HG03439 (cell line): Measurements from ENCODE around the gene FRYL.
"Not testable (repeated sequence)": the region's sequence is repeated elsewhere in the genome, so short reads cannot be mapped to it uniquely, and the experiment has no call there.

Experiments used
- ATAC-seq: cut with Tn5 transposase; IDR thresholded peaks from one replicate; pipeline ENCODE4 v1.9.1; 2021; ENCODE audit warnings: mild to moderate bottlenecking, moderate library complexity; ENCODE audit not compliant: unreplicated experiment

Gene FRYL

DNA sequence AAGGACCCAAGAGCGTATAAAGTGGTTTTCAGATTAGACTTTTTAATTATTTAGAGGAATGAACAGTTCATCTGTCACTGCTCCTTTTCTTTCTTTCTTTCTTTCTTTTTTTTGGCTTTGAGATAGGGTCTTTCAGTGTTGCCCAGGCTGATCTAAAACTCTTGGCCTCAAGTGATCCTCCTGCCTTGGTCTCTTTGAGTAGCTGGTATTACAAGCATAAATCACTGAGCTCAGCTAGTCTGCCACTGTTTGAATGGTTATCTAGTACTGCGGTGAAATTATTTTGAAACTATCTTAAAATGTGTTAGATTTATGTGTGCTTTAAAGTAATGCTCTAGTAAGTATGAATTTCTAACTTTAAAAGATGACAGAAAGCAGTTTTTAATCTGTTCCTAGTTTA, 6.5 kb upstream of the FRYL start:
- no peak for ATAC-seq

DNA sequence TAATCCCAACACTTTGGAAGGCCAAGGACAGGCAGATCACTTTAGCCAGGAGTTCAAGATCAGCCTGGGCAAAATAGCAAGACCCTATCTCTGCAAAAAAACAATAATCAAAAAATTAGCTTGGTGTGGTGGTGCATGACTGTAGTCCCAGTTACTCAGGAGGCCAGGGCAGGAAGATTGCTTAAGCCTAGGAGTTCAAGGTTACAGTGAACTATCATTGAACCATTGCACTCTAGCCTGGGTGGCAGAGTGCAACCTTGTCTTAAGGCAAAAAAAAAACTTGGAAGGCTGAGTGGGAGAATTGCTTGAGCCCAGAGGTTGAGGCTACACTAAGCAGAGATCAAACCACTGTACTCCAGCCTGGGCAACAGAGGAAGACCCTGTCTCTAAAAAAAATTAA, 5.2 kb upstream of the FRYL start:
- ATAC-seq = no peak

DNA sequence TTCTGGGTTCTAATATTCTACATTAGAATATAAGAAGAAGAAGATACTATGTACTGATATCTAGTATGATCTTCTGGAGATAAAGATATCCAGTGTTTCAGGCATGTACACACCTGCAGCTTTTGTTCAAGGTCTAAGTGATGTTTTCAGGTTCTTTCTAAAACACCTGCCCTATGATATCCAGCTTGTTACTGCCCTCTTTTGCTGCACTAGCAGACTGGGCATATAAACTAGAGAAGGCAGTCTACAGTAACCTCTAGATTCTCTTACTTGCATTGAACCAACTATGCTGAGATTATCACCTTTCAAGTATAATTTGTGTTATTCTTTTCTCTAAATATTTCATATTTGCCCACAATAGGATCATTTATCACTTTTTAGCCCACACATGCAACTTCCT, 1.9 kb upstream of the FRYL start:
- no peak for ATAC-seq

DNA sequence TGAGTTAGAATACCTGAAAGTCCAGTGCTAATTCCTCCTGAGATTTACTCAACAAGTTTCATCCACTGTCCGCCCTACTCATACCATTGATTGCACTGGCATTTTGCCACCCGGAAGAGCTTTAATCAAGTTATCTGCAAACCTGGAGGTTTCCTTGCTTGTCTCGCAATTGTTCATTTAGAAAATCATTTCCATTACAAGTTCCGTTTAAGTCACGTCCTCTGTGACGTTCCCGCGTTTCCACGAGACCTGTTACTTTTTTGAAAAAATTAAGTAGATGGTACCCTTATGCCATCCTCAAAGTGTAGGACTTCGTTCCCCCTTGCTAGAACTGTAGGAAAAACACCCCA, 761 bp upstream of the FRYL start:
- no peak for ATAC-seq

DNA sequence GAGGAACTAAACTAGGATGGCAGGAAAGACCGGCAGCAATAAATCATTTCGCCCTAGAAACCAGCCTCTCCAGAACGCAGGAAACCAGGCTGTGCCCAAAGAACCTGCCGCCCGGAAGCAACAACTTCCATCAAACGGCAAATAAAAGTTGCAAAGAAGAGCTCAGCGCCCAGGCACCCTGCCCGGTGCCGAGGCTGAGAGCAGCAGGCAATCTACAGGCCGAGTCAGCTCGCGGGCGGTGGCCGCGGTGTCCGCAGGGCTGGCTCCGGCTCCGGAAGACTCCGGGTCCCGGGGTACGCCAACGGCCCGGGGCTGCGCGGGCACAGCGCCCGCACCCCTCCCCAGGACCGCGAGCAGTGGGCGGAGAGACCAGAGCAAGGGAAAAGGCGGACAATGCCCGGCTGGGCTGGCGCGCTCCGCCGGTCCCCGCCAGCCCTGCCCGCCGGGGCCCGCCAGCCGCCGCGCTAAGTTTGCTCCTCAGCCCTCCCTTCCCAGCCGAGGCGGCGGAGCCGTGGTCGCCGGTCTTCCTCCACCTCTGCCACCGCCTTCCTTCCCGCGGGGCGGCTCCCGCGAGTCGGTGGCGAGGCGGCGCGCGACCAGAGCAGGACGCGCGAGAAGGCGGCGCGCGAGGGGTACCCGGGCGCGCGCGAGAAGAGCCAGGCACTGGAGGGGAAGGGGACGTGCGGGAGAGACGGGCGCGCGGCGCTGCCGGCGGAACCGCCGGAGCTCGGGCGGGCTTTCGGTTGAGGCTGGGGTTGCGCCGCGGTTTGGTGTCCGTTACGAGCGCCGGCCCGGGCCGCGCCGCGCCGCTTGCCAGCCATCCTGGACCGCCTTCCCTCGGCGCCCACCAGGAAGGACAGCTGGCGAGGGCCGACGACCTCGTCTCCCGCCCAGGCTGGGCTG, 733 bp downstream of the FRYL start:
- peak; percentile 35 for ATAC-seq

DNA sequence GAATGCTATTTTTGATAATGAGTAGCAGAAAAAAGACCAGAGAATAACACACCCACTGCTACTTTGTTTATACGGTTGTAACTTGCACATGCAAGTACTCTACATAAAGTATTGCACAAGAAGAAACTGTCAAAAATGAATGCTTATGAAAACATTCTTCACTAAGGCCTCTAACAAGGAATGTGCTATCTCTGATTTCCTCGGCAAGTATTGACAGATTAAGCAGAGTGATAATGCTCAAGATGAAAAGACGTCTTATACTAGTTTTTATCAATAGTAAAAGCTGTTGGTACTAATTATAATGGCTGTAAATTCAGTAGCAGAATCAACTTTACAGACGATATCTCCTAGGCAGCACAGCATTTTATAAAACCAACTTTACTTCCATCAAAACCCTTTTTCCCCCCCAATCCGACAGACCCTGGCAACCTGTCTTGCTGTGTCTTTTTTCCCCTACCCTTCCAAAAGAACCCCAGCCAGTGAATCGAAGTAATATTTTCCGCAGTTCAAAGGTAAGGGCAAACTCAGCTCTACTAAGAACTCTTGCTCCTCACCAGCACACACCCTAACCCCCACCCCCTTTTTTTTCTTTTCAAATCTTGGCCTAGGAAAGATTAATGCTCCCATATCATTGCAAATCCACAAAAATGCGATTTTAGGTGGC, 1.5 kb downstream of the FRYL start:
- ATAC-seq = no peak

DNA sequence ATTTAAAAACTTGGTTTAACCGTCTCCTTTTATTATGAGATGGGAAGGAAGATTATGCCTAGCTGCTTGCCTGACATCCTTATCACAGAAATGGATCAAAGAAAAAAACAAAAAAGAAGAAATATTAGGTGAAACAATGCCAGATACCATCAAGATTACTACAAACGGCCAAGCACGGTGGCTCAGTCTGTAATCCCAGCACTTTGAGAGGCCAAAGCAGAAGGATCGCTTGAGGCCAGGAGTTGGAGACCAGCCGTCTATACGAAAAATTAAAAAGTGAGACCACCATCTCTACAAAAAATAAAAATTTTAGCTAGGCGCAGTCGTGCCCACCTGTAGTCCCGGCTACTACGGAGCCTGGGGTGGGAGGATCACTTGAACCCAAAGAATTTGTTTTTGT, 2.3 kb downstream of the FRYL start:
- ATAC-seq = no peak

DNA sequence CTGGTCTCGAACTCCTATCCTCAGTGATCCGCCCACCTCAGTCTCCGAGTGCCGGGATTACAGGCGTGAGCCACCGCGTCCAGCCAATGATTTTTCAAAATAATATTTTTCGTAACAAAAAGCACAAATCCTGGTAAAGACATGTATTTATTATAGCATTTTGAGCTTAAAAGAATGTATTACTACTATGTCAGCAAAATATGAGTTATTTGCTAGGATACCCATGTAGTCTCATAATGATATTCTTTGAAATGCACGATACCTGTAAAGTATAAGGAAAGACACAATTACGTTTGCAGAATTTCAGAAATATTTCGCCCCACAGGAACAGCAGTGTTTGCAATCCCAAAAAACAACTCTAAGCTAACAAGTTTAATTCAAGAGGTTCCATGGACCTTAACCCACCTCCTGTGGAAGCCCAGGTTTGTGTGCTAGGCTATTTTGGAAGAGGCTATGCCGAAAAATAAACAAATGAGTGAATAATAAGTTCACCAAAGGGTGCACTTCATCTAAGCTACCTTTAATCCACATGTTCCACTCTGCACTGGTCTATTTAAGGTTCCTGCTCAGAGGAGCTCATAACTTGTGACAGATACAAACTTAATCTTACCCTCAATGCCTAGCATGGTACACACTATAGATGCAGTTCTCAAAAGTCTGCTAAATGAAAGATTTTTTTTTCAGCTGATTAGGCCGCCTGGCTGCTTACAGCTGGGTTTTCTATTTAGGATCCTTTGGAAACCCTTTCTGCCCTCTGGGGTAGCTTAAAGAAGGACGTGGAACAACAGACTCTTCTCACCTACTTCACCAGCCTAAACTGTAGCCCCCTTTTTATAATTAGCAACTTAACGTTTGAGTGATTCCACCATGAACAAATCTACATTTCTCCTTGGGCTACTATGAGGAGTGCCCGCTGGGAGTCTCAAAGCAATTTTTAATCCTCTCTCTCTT, 5.0 kb downstream of the FRYL start:
- ATAC-seq = no peak

DNA sequence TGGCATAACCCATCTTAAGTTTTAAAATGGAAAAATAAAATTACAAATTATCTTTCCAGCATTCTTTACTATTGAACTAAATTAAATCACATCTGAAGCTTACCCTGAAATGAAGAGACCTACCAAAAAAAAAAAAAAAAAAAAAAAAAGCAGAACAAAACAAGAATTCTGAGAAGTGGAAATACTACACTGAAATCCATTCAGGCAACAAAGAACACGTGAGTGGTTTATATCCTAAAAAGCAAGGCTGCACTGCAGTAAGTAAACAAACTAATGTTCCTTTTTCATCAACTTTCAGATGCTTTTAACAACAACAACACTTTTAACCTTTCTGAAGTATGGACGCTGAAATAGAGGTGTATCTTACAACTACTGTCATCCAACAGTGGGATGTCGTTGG, 7.5 kb downstream of the FRYL start:
- ATAC-seq = no peak

DNA sequence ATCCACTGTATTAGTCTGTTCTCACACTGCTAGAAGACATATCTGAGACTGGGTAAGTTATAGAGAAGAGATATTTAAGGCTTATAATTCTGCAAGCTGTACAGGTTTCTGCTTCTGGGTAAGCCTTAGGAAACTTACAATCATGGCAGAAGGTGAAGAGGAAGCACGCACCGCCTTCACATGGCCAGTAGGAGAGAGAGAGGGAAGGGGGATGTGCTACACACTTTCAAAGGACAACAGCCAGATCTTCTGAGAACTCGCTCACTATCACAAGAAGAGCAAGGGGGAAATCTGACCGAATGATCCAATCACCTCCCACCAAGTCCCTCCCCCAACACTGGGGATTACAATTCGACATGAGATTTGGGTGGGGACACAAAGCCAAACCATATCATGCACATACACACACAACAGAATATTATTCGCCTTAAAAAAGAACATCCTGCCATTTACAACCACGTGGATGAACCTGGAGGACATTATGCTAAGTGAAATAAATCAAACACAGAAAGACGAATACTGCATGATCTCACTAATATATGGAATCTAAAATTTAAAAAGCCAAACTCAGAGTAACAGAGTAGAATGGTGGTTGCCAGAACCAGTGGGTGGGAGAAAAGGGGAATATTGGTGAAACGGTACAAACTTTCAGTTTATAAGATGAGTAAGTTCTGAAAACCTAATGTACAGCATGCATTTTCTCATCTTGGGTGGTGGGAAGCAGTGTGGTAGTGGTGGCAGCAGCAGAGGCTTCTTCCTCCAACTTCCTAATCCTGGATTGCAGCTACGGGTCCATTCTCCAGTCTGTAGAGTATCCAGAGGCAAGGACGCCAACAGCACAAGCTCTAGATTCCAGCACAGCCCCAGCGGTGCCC, 12.8 kb downstream of the FRYL start:
- ATAC-seq = no peak

DNA sequence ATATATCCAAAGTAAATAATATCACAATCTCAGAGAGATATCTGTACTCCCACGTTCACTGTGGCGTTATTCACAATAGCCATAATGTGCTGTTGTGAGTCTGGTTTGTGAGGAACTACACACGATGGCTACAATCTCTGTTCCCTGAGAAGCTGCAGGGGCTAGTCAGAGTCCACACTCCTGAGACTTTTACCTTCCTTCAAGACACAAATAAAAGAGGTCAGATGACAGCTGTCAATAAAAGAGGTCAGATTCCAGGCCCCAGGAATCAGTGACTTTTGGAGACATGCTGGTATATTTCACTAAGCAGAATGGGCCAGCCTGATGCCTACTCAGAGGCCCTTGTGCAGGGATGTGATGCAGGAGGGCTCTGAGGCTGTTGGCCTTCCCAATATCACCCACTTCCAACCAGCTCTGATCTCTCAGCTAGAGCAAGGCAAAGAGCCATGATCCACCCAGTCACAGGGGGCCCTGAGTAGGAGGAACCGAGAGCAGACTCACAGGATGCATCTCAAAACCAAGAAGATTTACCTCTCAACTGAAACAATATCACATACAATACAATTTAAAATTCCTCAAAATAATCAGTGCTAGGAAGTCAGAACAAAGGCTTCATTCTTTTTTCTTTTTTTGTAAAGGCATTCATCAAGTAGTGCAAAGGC, 13.8 kb downstream of the FRYL start:
- ATAC-seq = no peak

DNA sequence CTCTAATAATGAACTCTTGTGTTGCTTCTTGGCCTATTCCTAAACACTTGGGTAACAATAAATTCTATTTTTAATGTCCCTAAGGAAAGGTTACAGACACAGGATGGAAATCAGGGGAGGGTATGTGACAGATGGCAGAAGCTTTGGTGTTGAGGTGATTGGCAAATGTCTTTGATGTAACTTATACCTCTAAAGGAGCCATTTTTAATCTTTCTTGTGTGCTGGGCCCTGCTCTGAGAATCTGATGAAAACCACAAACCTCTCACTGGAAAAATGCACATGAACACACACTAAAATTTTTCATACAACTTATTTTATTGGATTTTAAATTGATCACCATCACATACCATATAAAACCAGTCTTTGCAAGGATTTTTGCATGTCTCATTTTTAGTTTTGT, 17.7 kb downstream of the FRYL start:
- no peak for ATAC-seq

DNA sequence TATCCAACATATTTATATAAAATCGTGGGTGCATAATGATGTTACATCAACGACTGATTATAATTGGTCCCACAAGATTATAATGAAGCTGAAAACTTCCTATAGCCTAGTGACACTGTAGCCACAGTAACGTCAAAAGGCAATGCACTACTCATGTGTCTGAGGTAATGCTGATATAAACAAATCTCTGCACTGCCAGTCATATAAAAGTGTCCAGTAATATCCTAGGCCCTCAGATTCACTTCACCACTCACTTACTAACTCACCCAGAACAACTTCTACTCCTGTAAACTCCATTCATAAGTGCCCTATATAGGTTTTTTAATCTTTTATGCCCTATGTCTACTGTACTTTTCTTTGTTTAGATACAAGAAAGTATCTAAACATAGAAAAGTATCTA, 18.8 kb downstream of the FRYL start:
- ATAC-seq = no peak

DNA sequence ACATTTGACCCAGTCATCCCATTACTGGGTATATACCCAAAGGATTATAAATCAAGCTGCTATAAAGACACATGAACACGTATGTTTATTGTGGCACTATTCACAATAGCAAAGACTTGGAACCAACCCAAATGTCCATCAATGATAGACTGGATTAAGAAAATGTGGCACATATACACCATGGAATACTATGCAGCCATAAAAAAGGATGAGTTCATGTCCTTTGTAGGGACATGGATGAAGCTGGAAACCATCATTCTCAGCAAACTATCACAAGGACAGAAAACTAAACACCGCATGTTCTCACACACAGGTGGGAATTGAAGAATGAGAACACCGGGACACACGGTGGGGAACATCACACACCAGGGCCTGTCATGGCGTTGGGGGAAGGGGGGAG, 21.4 kb downstream of the FRYL start:
- not testable (repeated sequence) for ATAC-seq

DNA sequence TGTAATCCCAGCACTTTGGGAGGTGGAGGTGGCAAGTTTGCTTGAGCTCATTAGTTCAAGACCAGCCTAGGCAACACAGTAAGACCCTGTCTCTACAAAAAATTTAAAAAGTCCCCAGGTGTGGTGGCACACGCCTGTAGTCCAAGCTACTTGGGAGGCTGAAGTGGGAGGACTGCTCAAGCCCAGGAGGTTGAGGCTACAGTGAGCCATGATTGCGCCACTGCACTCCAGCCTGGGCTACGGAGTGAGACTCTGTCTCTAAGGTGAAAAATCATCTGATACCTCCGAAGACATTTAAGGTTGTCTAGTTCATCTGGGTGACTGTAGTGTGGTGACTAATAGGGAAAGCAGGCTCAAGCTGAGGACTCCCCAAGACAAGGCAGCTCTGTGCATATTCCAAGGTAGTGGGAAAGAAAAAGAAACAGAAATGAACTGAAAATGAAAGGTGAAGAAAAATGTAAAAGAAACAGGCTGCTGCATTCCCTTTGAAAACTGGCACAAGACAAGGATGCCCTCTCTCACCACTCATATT, 23.3 kb downstream of the FRYL start:
- ATAC-seq = no peak

DNA sequence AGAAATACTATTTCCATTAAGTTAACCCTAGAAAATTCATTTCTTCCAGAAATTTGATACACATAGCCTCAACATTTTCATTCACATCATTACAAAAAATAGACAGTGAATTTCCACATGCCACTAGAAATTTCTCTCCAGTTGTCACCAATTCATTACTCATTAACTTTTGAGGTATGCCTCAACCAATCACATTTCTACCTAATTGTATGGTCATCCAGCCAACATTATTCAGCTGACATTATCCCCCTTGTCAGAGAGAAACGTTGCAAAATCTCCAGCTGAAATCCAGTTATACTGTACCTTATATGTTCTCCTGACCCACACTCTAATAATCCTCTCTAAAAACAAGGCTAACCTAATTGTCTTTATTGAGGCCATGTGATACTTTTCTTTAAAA, 24.8 kb downstream of the FRYL start:
- no peak for ATAC-seq

DNA sequence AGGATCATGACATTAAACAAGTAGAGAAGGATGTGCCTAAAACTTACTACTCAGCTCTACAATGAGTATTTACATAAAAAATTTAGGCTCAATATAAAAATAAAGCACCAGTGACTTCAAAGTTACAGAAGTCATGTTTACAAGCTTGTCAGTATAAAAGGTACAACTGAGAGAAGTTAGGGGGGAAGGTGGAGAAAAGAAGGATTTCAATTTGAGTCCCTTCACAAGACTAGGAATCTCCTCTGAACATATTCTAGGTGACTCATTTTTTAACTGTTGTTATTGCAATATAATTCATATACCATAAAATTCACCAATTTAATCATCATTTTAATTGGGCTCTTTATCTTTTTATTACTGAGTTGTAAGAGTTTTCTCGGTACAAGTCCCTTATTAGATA, 26.9 kb downstream of the FRYL start:
- no peak for ATAC-seq

DNA sequence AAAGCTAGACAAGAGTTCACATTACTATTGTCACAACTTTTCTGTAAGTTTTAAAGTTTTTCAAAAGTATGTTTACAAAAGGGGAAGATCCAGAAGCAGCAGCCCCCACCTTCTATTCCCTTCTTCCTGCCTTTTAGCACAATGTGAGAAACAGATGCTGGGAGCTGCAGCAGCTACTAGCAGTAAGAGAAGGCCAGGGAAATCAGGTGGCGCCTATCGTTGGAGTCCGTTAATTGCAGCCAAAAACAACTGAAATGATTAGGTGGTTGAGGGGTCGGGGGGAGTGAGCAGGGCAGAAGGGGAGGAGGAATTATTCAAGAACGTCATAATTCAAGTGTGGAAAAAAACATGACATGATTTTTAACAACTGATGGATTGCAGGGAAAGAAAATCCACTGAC, 27.4 kb downstream of the FRYL start:
- ATAC-seq = no peak

DNA sequence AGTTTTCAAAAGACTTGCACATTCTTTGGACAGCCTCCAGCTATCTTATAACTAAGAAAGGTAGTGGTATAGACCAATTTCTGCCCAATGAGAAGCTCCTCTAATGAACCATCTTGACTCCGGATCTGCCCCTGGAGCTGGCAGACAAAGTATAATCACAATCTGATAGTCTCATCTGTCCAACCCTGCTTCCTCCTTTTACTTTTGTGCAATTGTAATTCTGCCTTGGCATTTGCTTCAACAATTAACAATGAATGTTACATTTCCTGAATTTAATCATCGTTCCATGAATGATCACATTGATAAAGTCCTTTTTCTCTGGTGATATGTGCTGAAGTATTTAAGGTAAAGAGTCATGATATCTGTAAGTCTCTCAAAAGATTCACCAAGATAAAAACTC, 27.8 kb downstream of the FRYL start:
- ATAC-seq = no peak
